Measurements from ENCODE around the gene MPHOSPH6. TPM values are rescaled to one million over a fixed set of nuclear protein-coding genes. Genes with fewer than 3 reads are reported as not detected.
"Not testable (repeated sequence)": the region's sequence is repeated elsewhere in the genome, so short reads cannot be mapped to it uniquely, and the experiment has no call there.

The MPHOSPH6 gene
- total RNA-seq, 1 donor from 2014 or later: 28.4 TPM

DNA sequence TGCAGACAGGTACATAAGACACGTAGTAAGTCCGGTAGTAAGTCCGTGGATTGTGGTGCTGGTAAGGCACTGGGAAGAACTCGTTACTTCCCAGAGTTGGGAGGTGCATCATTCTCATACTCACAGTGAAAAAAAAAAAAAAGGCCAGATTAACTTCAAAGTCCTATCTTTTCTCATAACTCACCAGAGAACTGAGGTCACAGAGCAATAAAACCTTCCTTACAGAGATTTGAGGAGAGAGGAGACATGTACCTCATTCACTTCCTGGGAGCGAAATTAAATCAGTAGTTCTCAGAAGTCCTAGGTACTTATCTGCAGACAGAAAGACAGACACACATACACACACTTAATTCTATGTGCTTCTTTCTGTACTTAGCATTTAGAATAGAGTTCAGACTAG, 22.5 kb downstream of the MPHOSPH6 start:
- DNase-seq (ENCODE audit: extremely low spot score, unreplicated experiment): no peak
- H3K4me1 Mint-ChIP-seq (ENCODE audit: unreplicated experiment): no peaks in the 10 kb centered on the region
- peaks cover 38% of the 10 kb centered on the region for H3K36me3 Mint-ChIP-seq
- no peak overlapping the region for H3K4me3 Mint-ChIP-seq
- no peaks in the 10 kb centered on the region for H3K9me3 Mint-ChIP-seq
- TF ChIP-seq, protein P1, sequence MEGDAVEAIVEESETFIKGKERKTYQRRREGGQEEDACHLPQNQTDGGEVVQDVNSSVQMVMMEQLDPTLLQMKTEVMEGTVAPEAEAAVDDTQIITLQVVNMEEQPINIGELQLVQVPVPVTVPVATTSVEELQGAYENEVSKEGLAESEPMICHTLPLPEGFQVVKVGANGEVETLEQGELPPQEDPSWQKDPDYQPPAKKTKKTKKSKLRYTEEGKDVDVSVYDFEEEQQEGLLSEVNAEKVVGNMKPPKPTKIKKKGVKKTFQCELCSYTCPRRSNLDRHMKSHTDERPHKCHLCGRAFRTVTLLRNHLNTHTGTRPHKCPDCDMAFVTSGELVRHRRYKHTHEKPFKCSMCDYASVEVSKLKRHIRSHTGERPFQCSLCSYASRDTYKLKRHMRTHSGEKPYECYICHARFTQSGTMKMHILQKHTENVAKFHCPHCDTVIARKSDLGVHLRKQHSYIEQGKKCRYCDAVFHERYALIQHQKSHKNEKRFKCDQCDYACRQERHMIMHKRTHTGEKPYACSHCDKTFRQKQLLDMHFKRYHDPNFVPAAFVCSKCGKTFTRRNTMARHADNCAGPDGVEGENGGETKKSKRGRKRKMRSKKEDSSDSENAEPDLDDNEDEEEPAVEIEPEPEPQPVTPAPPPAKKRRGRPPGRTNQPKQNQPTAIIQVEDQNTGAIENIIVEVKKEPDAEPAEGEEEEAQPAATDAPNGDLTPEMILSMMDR (conservative IDR thresholded peaks at IDR 0.05): no peak
- H3K27ac Mint-ChIP-seq: no peak overlapping the region
- no peaks in the 10 kb centered on the region for H3K27me3 Mint-ChIP-seq

DNA sequence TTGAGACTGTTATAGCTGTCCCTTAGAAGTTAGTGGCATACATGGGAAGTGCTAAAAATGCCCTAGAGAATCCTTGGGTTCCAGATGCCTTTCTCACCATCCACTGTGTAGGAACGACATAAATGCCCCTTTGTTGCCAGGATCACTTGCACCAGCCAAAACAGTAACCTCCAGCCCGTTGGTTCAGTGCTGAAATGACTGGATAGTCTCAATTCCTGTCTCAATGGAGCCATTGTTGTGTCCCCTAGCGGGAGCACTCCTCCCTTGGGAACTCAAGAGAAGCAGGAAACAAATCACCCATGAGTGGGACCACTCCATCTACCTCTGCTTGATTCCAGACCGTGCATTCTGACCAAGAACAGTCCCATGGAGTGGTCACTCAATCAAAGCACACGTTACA, 23.1 kb downstream of the MPHOSPH6 start:
- Mint-ChIP-seq H3K4me3 (no peak overlapping the region), H3K36me3 (peaks cover 34% of the 10 kb centered on the region), H3K27me3 (no peaks in the 10 kb centered on the region), H3K27ac (no peak overlapping the region), H3K9me3 (no peaks in the 10 kb centered on the region), H3K4me1 (ENCODE audit: unreplicated experiment) (no peaks in the 10 kb centered on the region)
- DNase-seq (ENCODE audit: extremely low spot score, unreplicated experiment): no peak
- TF ChIP-seq, protein P1 (conservative IDR thresholded peaks at IDR 0.05): no peak

DNA sequence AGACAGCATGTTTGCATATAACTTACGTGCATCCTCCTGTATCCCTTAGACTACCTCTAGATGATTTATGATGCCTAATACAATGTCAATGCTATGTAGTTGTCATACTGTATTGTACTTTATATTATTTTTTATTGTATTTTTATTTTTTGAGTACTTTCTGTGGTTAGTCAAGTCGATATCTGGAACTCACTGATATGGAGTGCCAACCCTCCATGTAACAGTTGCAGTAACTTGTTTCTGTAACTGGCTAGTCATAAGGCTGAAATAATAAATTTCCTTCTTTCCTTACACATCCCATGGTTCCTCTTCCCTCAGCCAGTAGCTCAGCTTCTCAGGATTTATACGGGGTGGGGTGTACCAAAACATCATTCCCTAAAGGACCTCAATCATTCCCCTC, 23.5 kb downstream of the MPHOSPH6 start:
- no peak for DNase-seq (ENCODE audit: extremely low spot score, unreplicated experiment)
- Mint-ChIP-seq H3K9me3 (no peaks in the 10 kb centered on the region), H3K36me3 (peaks cover 34% of the 10 kb centered on the region), H3K27me3 (no peaks in the 10 kb centered on the region), H3K4me3 (no peak overlapping the region), H3K4me1 (ENCODE audit: unreplicated experiment) (no peaks in the 10 kb centered on the region), H3K27ac (no peak overlapping the region)
- TF ChIP-seq, protein P1 (conservative IDR thresholded peaks at IDR 0.05): no peak

DNA sequence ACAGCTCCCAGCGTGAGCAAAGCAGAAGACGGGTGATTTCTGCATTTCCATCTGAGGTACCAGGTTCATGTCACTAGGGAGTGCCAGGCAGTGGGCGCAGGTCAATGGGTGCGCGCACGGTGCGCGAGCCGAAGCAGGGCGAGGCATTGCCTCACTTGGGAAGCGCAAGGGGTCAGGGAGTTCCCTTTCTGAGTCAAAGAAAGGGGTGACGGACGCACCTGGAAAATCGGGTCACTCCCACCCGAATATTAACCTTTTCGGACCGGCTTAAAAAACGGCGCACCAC, 30.8 kb downstream of the MPHOSPH6 start:
- H3K4me1 Mint-ChIP-seq (ENCODE audit: unreplicated experiment); H3K36me3 Mint-ChIP-seq; H3K27ac Mint-ChIP-seq; H3K9me3 Mint-ChIP-seq; DNase-seq (ENCODE audit: extremely low spot score, unreplicated experiment); H3K27me3 Mint-ChIP-seq: not testable (repeated sequence)
- H3K4me3 Mint-ChIP-seq: peak overlapping the region; percentile 71

DNA sequence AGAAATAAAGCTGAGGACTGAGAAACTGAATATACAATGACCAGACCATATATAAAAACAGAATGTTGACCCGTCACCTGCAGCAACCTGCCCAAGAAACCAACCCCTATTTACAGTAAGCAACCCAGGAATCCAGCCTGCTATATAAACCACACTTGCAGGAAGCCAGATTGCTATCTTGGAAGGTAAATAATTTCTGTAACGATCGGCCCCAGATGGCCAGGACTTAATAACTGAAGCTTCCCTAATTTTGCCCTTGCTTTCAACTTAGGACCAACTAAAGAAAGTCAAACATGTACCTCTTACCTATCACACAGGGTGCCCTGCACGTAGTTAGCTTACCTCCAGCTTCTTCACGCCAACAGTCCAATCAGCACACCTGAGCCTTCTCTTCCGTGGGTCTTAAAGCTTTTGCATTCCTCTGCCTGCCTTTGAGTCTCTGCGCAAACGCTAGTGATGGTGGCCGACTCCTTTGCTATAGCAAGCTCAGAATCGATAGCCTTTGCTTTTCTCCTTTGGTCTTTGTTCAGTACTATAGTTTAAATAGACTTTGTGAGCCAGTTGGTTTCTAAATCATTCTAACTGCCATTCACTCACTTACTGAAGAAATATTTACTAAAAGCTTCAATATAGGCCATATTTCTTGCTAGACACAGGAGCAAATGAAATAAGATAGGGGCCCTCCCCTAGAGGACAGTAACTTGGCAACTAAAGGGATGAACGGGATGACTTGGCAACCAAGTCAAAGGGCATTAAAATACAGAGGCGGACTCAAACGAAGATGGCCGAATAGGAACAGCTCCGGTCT, 31.3 kb downstream of the MPHOSPH6 start:
- Mint-ChIP-seq H3K27ac (peak overlapping the region; percentile 5), H3K27me3 (no peaks in the 10 kb centered on the region), H3K4me3 (peak overlapping the region; percentile 71), H3K9me3 (no peaks in the 10 kb centered on the region), H3K4me1 (ENCODE audit: unreplicated experiment) (no peaks in the 10 kb centered on the region), H3K36me3 (peaks cover 7% of the 10 kb centered on the region)
- TF ChIP-seq, protein P1 (conservative IDR thresholded peaks at IDR 0.05): no peak
- no peak for DNase-seq (ENCODE audit: extremely low spot score, unreplicated experiment)

DNA sequence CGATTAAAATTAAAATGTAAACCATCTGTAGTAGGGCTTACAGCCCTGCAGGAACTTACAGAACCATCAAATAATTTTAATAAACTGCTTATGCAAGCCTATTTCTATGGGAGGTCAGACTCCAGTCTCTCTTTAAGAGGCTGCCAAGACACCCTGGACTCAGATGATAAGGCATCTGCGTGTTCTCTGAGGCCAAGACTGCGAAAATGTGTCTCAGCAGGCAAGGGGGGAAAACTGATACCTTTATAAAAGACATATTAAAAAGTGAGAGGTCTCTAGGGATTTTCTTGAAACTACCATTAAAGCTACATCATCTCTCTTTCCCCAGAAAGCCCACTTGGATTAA, 32.2 kb downstream of the MPHOSPH6 start:
- TF ChIP-seq, protein P1 (conservative IDR thresholded peaks at IDR 0.05): no peak
- Mint-ChIP-seq H3K27me3 (no peaks in the 10 kb centered on the region), H3K9me3 (no peaks in the 10 kb centered on the region), H3K4me3 (no peak overlapping the region), H3K27ac (no peak overlapping the region), H3K4me1 (ENCODE audit: unreplicated experiment) (no peaks in the 10 kb centered on the region), H3K36me3 (peaks cover 7% of the 10 kb centered on the region)
- no peak for DNase-seq (ENCODE audit: extremely low spot score, unreplicated experiment)
